GM18508 (cell line): ENCODE measurements around the gene MFSD11.
"Not testable (repeated sequence)": the region's sequence is repeated elsewhere in the genome, so short reads cannot be mapped to it uniquely, and the experiment has no call there.

Source experiments
- ATAC-seq: cut with Tn5 transposase; IDR thresholded peaks from one replicate; pipeline ENCODE4 v1.9.1; 2021; ENCODE audit warnings: moderate number of reproducible peaks; ENCODE audit not compliant: insufficient read depth, unreplicated experiment

MFSD11 gene

GRCh38 chr17:76737676-76738467 lies at the start of gene MFSD11:
MFSD11 (plus strand) TSS chr17:76738119; CDS start chr17:76738353, 234 bp downstream.
- ATAC-seq = peak; percentile 21

- no peak for ATAC-seq
Observed at GRCh38 chr17:76688165-76688622, 49.7 kb upstream of the MFSD11 start.

GRCh38 chr17:76689859-76690258 lies 48.1 kb upstream of the MFSD11 start:
- no peak for ATAC-seq

- ATAC-seq = no peak
Observed at GRCh38 chr17:76690596-76691280, 47.2 kb upstream of the MFSD11 start.

DNA sequence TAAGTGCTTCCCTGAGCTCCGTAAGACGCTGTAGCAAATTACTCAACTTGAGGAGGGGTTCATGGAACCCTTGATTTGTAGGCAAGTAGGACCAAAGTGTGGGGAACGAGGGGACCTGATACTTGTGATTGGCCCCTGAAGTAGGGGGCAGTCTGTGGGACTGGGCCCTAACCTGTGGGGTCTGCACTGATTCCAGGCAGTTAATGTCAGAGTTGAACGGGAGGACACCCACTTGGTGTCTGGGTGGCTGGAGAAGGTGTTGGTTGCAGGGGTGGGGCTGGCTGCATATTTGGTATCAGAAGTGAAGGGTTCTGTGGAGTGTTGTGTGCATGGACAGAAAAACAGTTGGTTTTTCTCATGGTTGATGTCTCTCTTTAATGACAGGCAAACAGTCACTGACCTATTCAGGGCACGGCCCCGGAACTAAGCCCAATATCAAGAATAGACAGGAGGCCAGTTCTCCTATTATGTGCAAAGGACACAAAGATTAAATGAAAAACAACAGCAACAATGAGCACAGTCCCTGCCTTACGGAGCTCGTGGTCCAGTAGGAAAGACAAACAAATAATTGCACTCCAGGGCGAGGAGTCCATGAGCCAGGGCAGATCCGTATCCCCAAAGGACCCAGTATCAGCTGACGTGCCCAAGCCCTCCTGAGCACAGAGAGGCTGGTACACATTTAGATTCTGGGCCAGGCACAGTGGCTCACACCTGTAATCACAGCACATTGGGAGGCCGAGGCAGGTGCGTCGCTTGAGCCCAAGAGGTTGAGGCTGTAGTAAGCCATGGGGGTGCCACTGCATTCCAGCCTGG lies 46.3 kb upstream of the MFSD11 start:
- ATAC-seq = no peak

DNA sequence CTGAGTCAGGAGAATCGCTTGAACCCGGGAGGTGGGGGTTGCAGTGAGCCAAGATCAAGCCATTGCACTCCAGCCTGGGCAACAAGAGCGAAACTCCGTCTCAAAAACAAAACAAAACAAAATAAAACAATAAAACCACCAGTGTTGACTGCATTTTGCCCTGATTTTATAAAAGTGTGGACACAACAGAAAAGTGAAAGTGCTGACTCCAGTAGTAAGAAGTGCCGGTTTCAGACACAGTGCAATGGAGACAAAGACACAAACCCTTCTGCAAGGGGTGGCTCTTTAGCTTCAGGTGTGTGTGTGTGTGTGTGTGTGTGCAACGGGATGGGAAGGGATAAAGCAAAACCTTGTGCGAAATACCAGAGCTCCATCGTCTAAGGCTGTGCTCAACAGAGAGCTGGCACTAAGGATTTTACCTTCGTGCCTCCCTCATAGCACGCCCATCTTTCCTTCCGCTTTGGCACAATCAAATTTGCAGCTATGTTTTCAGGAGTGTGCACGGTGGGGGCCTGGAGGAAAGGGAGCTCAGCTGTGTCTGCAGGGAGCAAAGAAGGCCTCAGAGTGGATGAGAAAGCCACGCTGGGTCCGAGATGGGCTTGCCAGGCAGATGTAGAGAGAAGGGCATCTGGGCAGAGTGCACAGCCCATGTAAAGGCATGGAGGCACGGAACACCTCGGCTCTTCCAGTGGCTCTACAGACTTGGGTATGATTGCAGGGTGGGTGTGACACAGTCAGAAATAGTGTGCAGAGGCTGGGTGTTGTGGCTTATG lies 42.7 kb upstream of the MFSD11 start:
- ATAC-seq = no peak

- ATAC-seq = no peak
Observed at GRCh38 chr17:76696763-76697701, 40.9 kb upstream of the MFSD11 start.

GRCh38 chr17:76697702-76698465 lies 40.0 kb upstream of the MFSD11 start:
- ATAC-seq = no peak

DNA sequence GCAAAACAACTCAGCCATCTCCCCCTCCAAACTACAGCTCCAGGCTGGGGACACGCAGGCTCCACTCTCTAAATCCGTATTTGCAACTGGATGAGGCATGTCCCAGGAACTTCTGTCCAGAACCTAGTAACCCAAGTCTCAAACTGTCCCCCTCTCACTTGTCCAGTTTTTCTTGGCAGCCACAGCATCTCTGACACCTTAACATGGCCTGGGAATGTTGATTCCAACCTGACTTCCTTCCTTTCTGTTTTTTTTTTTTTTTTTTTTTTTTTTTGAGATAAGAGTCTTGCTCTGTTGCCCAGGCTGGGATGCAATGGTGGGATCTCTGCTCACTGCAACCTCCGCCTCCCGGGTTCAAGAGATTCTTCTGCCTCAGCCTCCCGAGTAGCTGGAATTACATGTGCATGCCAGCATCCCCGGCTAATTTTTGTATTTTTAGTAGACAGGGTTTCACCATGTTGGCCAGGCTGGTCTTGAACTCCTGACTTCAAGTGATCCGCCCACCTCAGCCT lies 39.4 kb upstream of the MFSD11 start:
- not testable (repeated sequence) for ATAC-seq

DNA sequence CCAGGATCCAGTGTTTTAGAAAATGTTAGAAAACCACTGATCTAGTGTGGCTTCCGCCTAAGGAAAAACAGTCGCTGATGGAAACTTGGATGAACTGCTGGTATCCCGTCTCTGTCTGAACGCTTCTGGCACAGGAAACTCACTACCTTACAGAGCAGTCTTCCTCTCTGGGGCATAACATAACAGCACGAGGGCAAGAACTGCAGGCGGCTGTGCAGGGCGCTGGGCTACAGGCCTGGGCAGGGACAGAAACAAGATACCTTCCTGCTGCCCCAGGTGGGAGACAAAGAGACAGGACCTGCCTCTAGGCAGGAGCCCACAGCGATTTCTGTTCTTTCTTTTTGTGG lies 37.7 kb upstream of the MFSD11 start:
- ATAC-seq = no peak

- ATAC-seq = no peak
Observed at GRCh38 chr17:76700617-76701470, 37.1 kb upstream of the MFSD11 start.

GRCh38 chr17:76701471-76701967 lies 36.4 kb upstream of the MFSD11 start:
- no peak for ATAC-seq

- ATAC-seq = no peak
Observed at GRCh38 chr17:76702076-76702475, 35.8 kb upstream of the MFSD11 start.

DNA sequence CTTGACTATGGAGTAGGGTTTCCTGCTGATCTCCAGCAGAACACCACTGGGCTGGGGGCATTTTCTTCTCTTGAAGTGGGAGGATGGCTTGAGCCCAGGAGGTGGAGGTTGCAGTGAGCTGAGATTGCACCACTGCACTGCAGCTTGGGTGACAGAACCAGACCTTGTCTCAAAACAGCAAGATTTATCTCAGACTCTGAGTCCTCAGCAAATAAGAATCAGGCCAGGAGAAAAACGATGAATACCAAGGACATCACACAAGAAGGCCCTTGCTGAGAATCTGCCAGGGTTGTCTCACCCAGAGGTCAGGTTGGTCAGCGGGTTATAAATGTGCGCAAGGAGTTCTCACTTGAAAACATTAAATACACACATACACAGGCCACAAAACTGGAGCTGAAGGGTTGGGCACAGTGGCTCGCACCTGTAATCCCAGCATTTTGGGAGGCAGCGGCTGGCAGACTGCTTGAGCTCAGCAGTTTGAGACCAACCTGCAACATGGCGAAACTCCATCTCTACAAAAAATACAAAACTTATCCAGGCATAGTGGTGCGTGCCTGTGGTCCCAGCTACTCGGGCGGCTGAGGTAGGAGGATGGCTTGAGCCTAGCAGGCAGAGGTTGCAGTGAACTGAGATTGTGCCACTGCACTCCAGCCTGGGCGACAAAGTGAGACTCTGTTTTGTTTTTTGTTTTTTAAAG lies 34.8 kb upstream of the MFSD11 start:
- ATAC-seq = no peak

GRCh38 chr17:76704805-76705204 lies 33.1 kb upstream of the MFSD11 start:
- no peak for ATAC-seq

DNA sequence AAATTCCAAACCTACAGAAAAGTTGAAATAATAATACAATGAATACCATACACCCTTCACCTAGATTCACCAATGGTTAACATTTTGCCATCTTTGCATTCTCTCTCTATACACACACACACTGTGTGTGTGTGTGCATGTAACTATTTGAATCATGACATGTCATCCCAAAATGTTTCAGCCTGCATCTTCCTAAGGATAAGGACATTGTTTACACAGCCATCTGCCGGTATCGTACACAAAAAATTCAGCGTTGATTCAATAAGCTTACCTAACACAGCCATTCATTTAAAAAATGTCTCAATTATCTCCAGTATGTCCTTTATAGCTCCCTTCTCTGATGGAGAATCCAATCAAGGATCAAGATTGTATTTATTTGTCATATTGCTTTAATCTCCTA lies 31.1 kb upstream of the MFSD11 start:
- no peak for ATAC-seq
